M059J (cell line): ENCODE data around the gene SNN. TPM values are rescaled to one million over a fixed set of nuclear protein-coding genes. Genes with fewer than 3 reads are reported as not detected.

ENCODE experiments used
- DNase-seq: peaks from one replicate; pipeline ENCODE4 v3.0.0-alpha.2; 2012; ENCODE audit warnings: low read depth
- total RNA-seq: library from RNA; depleted of rRNA; stranded (reverse); fragments of >200 nt; shearing (Covaris generic); gene quantifications from 2 replicates; pipeline ENCODE4 v1.2.3, GENCODE V29; 2014

The SNN gene
- total RNA-seq, 1 experiment from 2014 or later, result 14.7 TPM

- no peak for DNase-seq
Measured at GRCh38 chr16:11635113-11635652, 33.1 kb upstream of the SNN start.

GRCh38 chr16:11635679-11636171 lies 32.5 kb upstream of the SNN start:
- DNase-seq, result no peak

- DNase-seq, result no peak
Measured at GRCh38 chr16:11636172-11636721, 32.0 kb upstream of the SNN start.

- no peak for DNase-seq
Measured at GRCh38 chr16:11637320-11637719, 30.9 kb upstream of the SNN start.

- no peak for DNase-seq
Measured at GRCh38 chr16:11638140-11638539, 30.1 kb upstream of the SNN start.

GRCh38 chr16:11639008-11639562 lies 29.2 kb upstream of the SNN start:
- no peak for DNase-seq

GRCh38 chr16:11639925-11640899 lies 28.0 kb upstream of the SNN start:
- DNase-seq, result peak; percentile 98

- DNase-seq, result peak; percentile 82
Measured at GRCh38 chr16:11640987-11641817, 27.1 kb upstream of the SNN start.

GRCh38 chr16:11642765-11643116 lies 25.5 kb upstream of the SNN start:
- DNase-seq, result no peak

GRCh38 chr16:11649276-11649675 lies 19.0 kb upstream of the SNN start:
- no peak for DNase-seq

GRCh38 chr16:11650641-11651591 lies 17.3 kb upstream of the SNN start:
- no peak for DNase-seq

- DNase-seq, result no peak
Measured at GRCh38 chr16:11651796-11652195, 16.5 kb upstream of the SNN start.

- no peak for DNase-seq
Measured at GRCh38 chr16:11655655-11656054, 12.6 kb upstream of the SNN start.

- no peak for DNase-seq
Measured at GRCh38 chr16:11657556-11657955, 10.7 kb upstream of the SNN start.

- DNase-seq, result no peak
Measured at GRCh38 chr16:11658896-11659708, 9.2 kb upstream of the SNN start.

GRCh38 chr16:11660565-11660964 lies 7.7 kb upstream of the SNN start:
- no peak for DNase-seq

GRCh38 chr16:11662582-11662981 lies 5.7 kb upstream of the SNN start:
- no peak for DNase-seq

- DNase-seq, result no peak
Measured at GRCh38 chr16:11665071-11665491, 3.2 kb upstream of the SNN start.
